ENCODE measurements around the gene NT5C3B.
"Not testable (repeated sequence)": the region's sequence is repeated elsewhere in the genome, so short reads cannot be mapped to it uniquely, and the experiment has no call there.

NT5C3B gene

DNA sequence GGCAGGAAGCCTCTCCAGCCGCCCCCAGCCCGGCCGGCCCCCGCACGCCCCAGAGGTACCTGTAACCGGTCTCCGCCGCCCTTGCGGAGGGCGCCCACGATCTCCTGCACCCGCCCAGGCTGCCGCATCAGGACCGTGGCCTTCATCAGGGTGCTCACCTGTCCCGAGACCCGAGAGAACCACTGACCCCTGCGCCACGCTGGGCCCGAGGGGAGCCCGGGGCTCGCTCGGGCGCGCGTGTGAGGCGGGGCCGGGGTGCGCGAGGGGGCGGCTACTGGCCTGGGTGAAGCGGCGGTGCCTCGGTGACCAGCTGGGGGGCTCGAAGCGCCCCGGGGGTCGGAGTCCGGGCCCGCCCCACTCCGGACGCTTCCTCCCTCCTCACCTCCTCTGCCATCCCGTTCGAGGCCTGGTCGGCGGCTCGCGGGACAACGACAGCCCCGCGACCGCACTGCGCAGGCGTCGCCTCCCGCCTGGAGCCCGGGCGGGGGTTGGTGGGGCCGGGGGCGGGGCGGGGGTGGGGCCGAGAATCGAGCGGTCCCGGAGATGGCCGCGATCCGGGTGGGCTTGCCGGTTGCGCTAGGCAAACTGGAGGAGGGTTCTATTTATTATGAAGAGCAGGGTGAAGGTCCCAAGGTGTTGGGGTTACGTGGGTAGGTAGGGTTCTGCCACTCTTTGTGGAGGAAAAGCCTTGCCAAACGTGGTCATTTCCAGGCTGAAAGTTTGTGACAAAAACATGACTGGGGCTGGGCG is at the start of gene NT5C3B:
NT5C3B (minus strand) TSS at position 433 of the 750 bp plus-strand sequence; CDS start at position 394, 39 bp downstream.
- no peak for DNase-seq

- no peak for DNase-seq
Observed at GRCh38 chr17:41885733-41886132, 49.7 kb upstream of the NT5C3B start.

- DNase-seq: no peak
Observed at GRCh38 chr17:41882756-41883155, 46.7 kb upstream of the NT5C3B start.

- no peak for DNase-seq
Observed at GRCh38 chr17:41880130-41880529, 44.1 kb upstream of the NT5C3B start.

GRCh38 chr17:41874293-41874670 is 38.2 kb upstream of the NT5C3B start:
- not testable (repeated sequence) for DNase-seq

- DNase-seq: no peak
Observed at GRCh38 chr17:41873559-41874292, 37.7 kb upstream of the NT5C3B start.

DNA sequence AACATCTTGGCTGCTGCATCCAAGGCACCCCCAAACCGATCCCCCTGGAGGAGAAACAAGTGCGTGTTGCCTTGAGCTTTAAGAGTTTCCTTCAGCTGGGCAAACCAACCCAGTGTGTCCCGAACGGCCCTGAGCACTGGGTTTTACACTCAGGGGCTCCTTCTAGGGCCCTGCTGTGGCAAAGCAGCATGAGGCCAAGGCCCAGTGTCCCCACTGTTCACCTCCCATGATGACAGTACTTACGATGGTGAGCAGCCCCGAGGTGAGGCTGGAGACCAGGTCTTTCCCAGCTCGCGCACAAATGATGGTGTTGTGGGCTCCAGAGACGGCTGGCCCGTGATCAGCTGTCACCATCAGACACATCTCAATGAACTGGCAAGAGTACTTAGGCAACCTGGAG is 35.8 kb upstream of the NT5C3B start:
- no peak for DNase-seq

DNA sequence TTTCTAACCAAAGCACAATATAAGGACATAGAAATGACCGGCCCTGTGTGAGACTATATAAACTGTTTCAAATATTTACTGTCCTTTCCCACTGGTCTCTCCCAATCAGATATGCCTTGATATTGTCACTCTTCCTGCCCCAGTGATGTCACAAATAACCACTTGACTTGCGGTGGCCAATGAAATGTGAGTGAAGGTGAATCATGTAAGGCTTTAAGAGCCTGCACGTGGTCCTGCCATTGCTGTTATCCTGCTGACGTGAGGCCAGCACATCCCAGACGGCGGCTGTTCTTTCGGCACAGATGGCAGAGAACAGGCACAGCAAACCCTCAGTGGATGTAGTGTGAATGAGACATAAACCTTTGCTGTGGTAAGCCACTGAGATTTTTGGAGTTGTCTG is 34.6 kb upstream of the NT5C3B start:
- DNase-seq: no peak

DNA sequence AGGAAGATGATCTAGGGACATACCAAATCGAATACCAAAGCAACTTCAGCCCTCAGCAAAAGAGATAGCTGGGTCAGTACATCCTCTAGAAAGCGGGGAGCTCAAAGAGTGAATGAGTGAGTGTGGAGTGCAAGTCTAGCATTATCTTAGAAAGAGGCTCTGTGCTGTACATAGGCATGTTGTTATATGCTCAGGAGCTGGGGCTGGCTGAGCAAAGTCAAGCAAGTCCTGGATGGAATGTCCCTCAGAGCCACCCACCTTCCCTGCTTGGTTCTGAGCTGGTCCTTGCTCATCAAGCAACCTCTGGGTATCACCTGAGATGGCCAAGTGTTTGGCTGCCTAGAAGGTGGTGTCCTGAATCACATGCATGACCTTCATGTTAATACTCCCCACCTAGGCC is 34.1 kb upstream of the NT5C3B start:
- no peak for DNase-seq

- no peak for DNase-seq
Observed at GRCh38 chr17:41869426-41869825, 33.4 kb upstream of the NT5C3B start.

- DNase-seq: no peak
Observed at GRCh38 chr17:41868568-41868967, 32.5 kb upstream of the NT5C3B start.

DNA sequence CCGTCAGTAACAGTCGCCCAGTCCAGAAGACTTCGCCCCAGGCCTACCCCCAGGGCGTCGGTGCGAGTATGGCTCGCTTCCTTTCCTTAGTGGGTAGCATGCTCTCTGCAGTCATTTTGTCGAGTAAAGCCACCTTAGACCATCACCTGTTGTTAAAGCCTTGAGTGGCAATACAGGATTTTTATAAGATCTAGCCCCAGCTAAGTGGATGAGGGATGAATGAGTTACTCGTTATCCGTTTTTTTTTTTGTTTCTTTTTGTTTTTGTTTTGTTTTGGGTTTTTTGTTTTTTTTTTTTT is 29.5 kb upstream of the NT5C3B start:
- no peak for DNase-seq

GRCh38 chr17:41864836-41865595 is 29.0 kb upstream of the NT5C3B start, which contains the start of gene KLHL11:
Gene KLHL11 (minus strand): TSS chr17:41865423. CDS start chr17:41865370, 53 bp downstream.
- peak; percentile 70 for DNase-seq

GRCh38 chr17:41864498-41864835 is 28.4 kb upstream of the NT5C3B start:
- peak; percentile 18 for DNase-seq

DNA sequence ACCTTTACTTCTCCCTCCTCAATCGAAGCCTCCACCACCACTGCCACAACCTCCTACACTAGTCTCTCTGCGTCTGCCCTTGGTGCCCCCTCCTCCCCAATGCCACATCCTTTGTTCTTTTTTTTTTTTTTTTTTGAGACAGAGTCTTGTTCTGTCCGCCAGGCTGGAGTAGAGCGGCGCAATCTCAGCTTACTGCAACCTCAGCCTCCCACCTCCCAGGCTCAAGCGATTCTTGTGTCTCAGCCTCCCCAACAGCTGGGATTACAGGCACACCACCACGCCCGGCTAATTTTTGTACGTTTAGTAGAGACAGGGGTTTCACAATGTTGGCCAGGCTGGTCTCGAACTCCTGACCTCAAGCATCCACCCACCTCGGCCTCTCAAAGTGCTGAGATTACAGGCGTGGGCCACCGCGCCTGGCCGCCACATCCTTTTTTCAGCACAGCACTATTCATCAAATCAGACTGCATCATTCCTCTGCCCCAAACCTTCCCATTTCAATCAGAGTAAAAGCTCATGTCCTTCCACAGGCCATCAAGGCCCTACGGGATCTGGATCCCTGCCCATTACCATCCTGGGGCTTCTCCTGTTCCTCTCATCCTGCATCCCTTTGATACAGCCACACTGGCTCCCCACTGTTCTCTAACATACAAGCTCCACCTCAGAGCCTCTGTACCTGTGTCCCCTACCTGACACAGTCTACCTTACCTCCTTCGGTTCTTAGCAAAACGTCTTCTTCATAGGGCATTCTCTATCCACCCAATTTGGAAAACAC is 27.2 kb upstream of the NT5C3B start:
- no peak for DNase-seq

DNA sequence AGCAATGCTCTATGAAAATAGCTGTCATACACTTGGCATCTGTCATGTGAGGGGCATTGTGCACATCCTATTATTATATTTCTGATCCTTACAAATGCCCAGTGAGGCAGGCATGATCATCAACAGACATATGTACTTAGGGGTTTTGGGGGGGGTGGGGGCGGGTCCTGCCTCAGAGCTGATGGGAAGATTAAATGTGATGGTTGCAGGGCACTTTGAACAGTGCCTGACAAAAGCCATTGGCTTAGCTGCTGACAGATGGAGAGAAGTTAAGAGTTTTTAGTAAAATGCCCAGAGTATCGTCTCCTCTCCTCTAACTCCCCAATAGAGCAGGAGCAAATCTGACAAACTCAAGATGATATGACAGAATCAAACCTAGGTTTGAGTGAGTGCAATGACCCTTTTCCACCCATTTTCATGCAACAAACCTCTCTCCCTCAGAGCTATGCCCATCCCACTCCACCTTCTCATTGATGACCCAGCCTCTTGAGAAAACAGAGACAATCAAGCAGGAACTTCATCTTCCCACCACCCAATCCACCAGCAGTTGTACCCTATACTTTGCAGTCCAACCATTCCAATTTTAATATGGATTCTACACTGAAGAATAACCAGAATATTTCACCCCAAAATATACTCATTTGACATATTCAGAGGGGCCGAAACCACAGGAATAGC is 24.4 kb upstream of the NT5C3B start:
- no peak for DNase-seq

DNA sequence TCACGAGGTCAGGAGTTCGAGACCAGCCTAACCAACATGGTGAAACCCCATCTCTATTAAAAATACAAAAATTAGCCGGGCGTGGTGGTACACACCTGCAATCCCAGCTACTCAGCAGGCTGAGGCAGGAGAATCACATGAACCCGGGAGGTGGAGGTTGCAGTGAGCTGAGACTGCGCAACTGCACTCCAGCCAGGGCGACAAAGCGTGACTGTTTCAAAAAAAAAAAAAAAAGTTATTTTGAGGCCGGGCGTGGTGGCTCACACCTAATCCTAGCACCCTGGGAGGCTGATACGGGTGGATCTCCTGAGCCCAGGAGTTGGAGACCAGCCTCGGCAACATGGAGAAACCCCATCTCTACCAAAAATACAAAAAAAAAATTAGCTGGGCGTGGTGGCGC is 15.3 kb upstream of the NT5C3B start:
- not testable (repeated sequence) for DNase-seq

- no peak for DNase-seq
Observed at GRCh38 chr17:41849251-41849990, 13.4 kb upstream of the NT5C3B start.

- no peak for DNase-seq
Observed at GRCh38 chr17:41848788-41849187, 12.8 kb upstream of the NT5C3B start.

- DNase-seq: no peak
Observed at GRCh38 chr17:41844971-41845370, 8.9 kb upstream of the NT5C3B start.

- DNase-seq: not testable (repeated sequence)
Observed at GRCh38 chr17:41840781-41841180, 4.7 kb upstream of the NT5C3B start.

- DNase-seq: not testable (repeated sequence)
Observed at GRCh38 chr17:41839448-41839847, 3.4 kb upstream of the NT5C3B start.
